Cardiac muscle cell (in vitro differentiated cells and primary cell): Measurements from ENCODE around the gene MGAT5. TPM values are rescaled to one million over a fixed set of nuclear protein-coding genes. Genes with fewer than 3 reads are reported as not detected.

Source experiments
- DNase-seq, 2 donors: peaks; one replicate each; pipeline versions ENCODE4 v3.0.0 to v3.0.0-alpha.2; 2010 to 2017; ENCODE audit warnings: low read depth in 1 of 2, low spot score in 1 of 2
- H3K27ac ChIP-seq: fragments of 200-600 bp; sonication (generic); 2 replicates; pipeline ENCODE4 v1.5.1; 2016
- H3K27me3 ChIP-seq: fragments of 200-600 bp; sonication (generic); 2 replicates; pipeline ENCODE4 v1.6.0; 2016; ENCODE audit warnings: control low read depth
- H3K36me3 ChIP-seq: fragments of 200-600 bp; sonication (generic); 2 replicates; pipeline ENCODE4 v1.5.1; 2016; ENCODE audit warnings: control low read depth
- H3K4me1 ChIP-seq: fragments of 200-600 bp; sonication (generic); 2 replicates; pipeline ENCODE4 v1.8.1; 2017; ENCODE audit warnings: low read depth, mild to moderate bottlenecking, mixed run types
- H3K4me3 ChIP-seq: fragments of 200-600 bp; sonication (generic); 2 replicates; pipeline ENCODE4 v1.5.1; 2016; ENCODE audit warnings: mild to moderate bottlenecking
- H3K9me3 ChIP-seq: fragments of 200-600 bp; sonication (generic); 2 replicates; pipeline ENCODE4 v1.5.1; 2017; ENCODE audit warnings: low read depth, mild to moderate bottlenecking, control low read depth
- CTCF ChIP-seq: IDR thresholded peaks from 2 replicates; pipeline ENCODE4 v1.5.1; 2012; ENCODE audit warnings: low read depth, mild to moderate bottlenecking, low read length
- polyA plus RNA-seq: library from polyadenylated mRNA; unstranded; fragments of >200 nt; fragmentation: Nextera tagmentation; extraction: Ambion mirVana; gene quantifications from 2 replicates; pipeline ENCODE4 v1.2.1, GENCODE V29; 2016
- total RNA-seq: library from RNA; depleted of rRNA; stranded (reverse); fragments of >200 nt; gene quantifications from 2 replicates; pipeline ENCODE4 v1.2.3, GENCODE V29; 2016

MGAT5 gene
- total and polyA plus RNA-seq, 2 experiments from 2014 or later: 12.5 to 66.8 TPM

- H3K27ac ChIP-seq: peak overlapping the region; percentile 32
- H3K36me3 ChIP-seq: no peaks in the 10 kb centered on the region
- TF ChIP-seq CTCF: no peak
- H3K4me1 ChIP-seq: peaks cover 4% of the 10 kb centered on the region
- H3K9me3 ChIP-seq: no peaks in the 10 kb centered on the region
- no peaks in the 10 kb centered on the region for H3K27me3 ChIP-seq
- no peak for DNase-seq
- no peak overlapping the region for H3K4me3 ChIP-seq
Measured at GRCh38 chr2:134379722-134380121, 125.8 kb downstream of the MGAT5 start.

GRCh38 chr2:134381141-134381540 is 127.3 kb downstream of the MGAT5 start:
- Histone ChIP-seq H3K27ac (no peak overlapping the region), H3K4me1 (peaks cover 4% of the 10 kb centered on the region), H3K36me3 (no peaks in the 10 kb centered on the region), H3K4me3 (no peak overlapping the region), H3K9me3 (no peaks in the 10 kb centered on the region), H3K27me3 (no peaks in the 10 kb centered on the region)
- TF ChIP-seq CTCF: no peak
- DNase-seq: no peak

- Histone ChIP-seq H3K27ac (no peak overlapping the region), H3K36me3 (no peaks in the 10 kb centered on the region), H3K27me3 (no peaks in the 10 kb centered on the region), H3K4me1 (peaks cover 4% of the 10 kb centered on the region), H3K9me3 (no peaks in the 10 kb centered on the region), H3K4me3 (no peak overlapping the region)
- TF ChIP-seq CTCF: no peak
- DNase-seq: no peak
Measured at GRCh38 chr2:134384131-134384530, 130.3 kb downstream of the MGAT5 start.

- Histone ChIP-seq H3K27me3 (no peaks in the 10 kb centered on the region), H3K27ac (no peak overlapping the region), H3K4me3 (no peak overlapping the region), H3K36me3 (no peaks in the 10 kb centered on the region), H3K9me3 (no peaks in the 10 kb centered on the region), H3K4me1 (no peaks in the 10 kb centered on the region)
- DNase-seq: no peak
- TF ChIP-seq CTCF: no peak
Measured at GRCh38 chr2:134385195-134385594, 131.3 kb downstream of the MGAT5 start.

GRCh38 chr2:134386310-134386709 is 132.4 kb downstream of the MGAT5 start:
- Histone ChIP-seq H3K27me3 (no peaks in the 10 kb centered on the region), H3K4me3 (no peak overlapping the region), H3K27ac (no peak overlapping the region)

More at GRCh38 chr2:134386310-134386709, 132.4 kb downstream of the MGAT5 start:
- TF ChIP-seq CTCF: no peak
- Histone ChIP-seq H3K36me3 (no peaks in the 10 kb centered on the region), H3K4me1 (no peaks in the 10 kb centered on the region), H3K9me3 (no peaks in the 10 kb centered on the region)
- no peak for DNase-seq
